Fibroblast of the aortic adventitia (primary cell): ENCODE results near the gene GPC5. TPM values are rescaled to one million over a fixed set of nuclear protein-coding genes. Genes with fewer than 3 reads are reported as not detected.

ENCODE experiments used
- DNase-seq: peaks from one replicate; pipeline ENCODE4 v3.0.0-alpha.2; 2010; ENCODE audit warnings: low read depth
- H3K4me3 ChIP-seq: 2 replicates; pipeline ENCODE4 v1.5.1; 2011; ENCODE audit warnings: low read depth, mild to moderate bottlenecking, control low read depth, low read length, moderate library complexity
- total RNA-seq: library from RNA; depleted of rRNA; stranded (reverse); fragments of >200 nt; gene quantifications from 2 replicates; pipeline ENCODE4 v1.2.3, GENCODE V29; 2012; ENCODE audit warnings: low replicate concordance
- TF ChIP-seq, protein P1 (sequence below): IDR thresholded peaks from 2 replicates; pipeline ENCODE4 v1.5.1; 2011; ENCODE audit warnings: mild to moderate bottlenecking, low read length, control low read depth, inconsistent platforms; ENCODE audit not compliant: insufficient read depth

The GPC5 gene
- total RNA-seq, 1 donor: 0.18 TPM

DNA sequence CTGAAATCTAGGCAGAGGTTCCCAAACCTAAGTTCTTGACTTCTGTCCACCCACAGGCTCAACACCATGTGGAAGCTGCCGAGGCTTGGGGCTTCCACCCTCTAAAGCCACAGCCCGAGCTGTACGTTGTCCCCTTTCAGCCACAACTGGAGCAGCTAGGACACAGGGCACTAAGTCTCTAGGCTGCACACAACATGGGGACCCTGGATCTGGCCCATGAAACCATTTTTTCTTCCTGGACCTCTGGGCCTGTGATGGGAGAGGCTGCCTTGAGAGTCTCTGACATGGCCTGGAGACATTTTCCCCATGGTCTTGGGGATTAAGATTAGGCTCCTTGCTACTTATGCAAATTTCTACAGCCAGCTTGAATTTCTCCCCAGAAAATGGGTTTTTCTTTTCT is 118.4 kb downstream of the GPC5 start:
- TF ChIP-seq, protein P1, sequence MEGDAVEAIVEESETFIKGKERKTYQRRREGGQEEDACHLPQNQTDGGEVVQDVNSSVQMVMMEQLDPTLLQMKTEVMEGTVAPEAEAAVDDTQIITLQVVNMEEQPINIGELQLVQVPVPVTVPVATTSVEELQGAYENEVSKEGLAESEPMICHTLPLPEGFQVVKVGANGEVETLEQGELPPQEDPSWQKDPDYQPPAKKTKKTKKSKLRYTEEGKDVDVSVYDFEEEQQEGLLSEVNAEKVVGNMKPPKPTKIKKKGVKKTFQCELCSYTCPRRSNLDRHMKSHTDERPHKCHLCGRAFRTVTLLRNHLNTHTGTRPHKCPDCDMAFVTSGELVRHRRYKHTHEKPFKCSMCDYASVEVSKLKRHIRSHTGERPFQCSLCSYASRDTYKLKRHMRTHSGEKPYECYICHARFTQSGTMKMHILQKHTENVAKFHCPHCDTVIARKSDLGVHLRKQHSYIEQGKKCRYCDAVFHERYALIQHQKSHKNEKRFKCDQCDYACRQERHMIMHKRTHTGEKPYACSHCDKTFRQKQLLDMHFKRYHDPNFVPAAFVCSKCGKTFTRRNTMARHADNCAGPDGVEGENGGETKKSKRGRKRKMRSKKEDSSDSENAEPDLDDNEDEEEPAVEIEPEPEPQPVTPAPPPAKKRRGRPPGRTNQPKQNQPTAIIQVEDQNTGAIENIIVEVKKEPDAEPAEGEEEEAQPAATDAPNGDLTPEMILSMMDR: no peak
- H3K4me3 ChIP-seq: no peak overlapping the region
- no peak for DNase-seq

- TF ChIP-seq, protein P1: no peak
- no peak for DNase-seq
- no peak overlapping the region for H3K4me3 ChIP-seq
Observed at GRCh38 chr13:91520952-91521351, 122.5 kb downstream of the GPC5 start.

GRCh38 chr13:91523116-91523515 is 124.7 kb downstream of the GPC5 start:
- H3K4me3 ChIP-seq: no peak overlapping the region
- DNase-seq: no peak
- TF ChIP-seq, protein P1: no peak

DNA sequence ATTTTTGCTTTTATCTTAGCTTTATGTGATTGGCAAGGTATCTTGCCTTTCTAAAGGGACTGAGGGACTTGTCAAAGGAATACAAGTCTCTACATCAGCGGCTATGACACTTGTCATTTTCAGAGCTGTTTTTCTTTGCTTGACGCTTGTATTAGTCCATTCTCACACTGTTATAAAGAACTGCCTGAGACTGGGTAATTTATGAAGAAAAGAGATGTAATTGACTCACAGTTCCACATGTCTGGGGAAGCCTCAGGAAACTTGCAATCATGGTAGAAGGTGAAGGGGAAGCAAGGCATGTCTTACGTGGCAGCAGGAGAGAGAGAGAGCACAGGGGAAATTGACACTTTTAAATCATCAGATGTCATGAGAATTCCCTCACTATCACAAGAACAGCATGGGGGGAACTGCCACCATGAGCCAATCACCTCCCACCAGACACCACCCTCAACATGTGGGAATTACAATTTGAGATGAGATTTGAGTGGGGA is 128.2 kb downstream of the GPC5 start:
- H3K4me3 ChIP-seq: no peak overlapping the region
- TF ChIP-seq, protein P1: no peak
- DNase-seq: no peak

GRCh38 chr13:91529739-91530482 is 131.5 kb downstream of the GPC5 start:
- no peak overlapping the region for H3K4me3 ChIP-seq
- TF ChIP-seq, protein P1: no peak
- no peak for DNase-seq

GRCh38 chr13:91531646-91532045 is 133.2 kb downstream of the GPC5 start:
- no peak overlapping the region for H3K4me3 ChIP-seq
- TF ChIP-seq, protein P1: no peak
- DNase-seq: no peak
